Measurements from ENCODE around the gene FZD10.

- TF ChIP-seq REST (IDR thresholded peaks at IDR 0.05; ENCODE audit: insufficient read depth in 1 of 2, low read depth in 2 of 2, low read length in 1 of 2) (no peak), CTCF (IDR thresholded peaks at IDR 0.05) (no peak), POLR2AphosphoS5 (IDR thresholded peaks at IDR 0.05; ENCODE audit: low read depth, low read length) (no peak), SIN3A (IDR thresholded peaks at IDR 0.05; ENCODE audit: borderline replicate concordance, insufficient read depth, low read depth, low read length) (no peak)
Measured at GRCh38 chr12:130202201-130202600, 39.9 kb downstream of the FZD10 start.
